ENCODE measurements around the gene SMPD3. TPM values are rescaled to one million over a fixed set of nuclear protein-coding genes. Genes with fewer than 3 reads are reported as not detected.

The SMPD3 gene
- polyA plus RNA-seq, 3 donors = 0.45 to 1.9 (median 1.6) TPM

DNA sequence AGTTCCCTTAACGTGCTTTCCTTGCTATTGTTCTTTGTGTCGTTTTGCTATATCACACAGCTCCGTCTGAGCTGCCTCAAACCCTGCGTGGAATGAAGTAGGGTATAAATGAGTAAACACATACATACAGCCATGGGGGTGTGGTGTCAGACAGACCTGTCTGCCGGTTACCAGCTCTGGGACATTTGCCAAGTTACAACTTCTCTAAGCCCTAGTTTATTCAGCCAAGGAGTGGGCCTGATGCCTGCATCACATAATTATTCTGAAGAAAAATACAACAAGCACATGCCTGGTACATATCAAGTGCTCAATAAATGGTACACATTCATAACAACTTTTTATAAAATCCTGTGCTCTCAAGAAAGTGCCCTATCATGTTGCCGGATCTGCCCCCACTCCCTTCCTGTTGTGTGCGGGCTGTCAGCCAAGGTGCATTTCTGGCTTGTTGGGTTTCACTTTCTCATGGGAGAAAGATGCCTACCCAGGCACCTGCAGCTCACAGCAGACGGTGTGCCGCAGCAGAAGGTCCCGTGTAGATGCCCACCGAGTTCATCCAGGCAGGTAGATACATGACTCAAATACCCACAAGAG lies 30.5 kb downstream of the SMPD3 start:
- no peak overlapping the region for H3K27ac ChIP-seq (ENCODE audit: low read depth, low read length)
- WGBS, 3 donors = 19 to 39% (median 33%) methylated on average over 11 of the region's 11 CpGs

- 25 to 65% (median 58%) methylated on average over 15 of the region's 15 CpGs for WGBS, 3 donors
Observed at GRCh38 chr16:68416057-68417046, 32.0 kb downstream of the SMPD3 start.

GRCh38 chr16:68414581-68414980 lies 33.7 kb downstream of the SMPD3 start:
- WGBS, 3 donors = 48 to 64% (median 48%) methylated on average over 2 of the region's 2 CpGs
- no peak overlapping the region for H3K27ac ChIP-seq (ENCODE audit: low read depth, low read length)

More at GRCh38 chr16:68416057-68417046, 32.0 kb downstream of the SMPD3 start:
- H3K27ac ChIP-seq (ENCODE audit: low read depth, low read length) = no peak overlapping the region

- H3K27ac ChIP-seq (ENCODE audit: low read depth, low read length) = no peak overlapping the region
- 95 to 97% (median 96%) methylated on average over 6 of the region's 6 CpGs for WGBS, 3 donors
Observed at GRCh38 chr16:68412061-68412460, 36.2 kb downstream of the SMPD3 start.

DNA sequence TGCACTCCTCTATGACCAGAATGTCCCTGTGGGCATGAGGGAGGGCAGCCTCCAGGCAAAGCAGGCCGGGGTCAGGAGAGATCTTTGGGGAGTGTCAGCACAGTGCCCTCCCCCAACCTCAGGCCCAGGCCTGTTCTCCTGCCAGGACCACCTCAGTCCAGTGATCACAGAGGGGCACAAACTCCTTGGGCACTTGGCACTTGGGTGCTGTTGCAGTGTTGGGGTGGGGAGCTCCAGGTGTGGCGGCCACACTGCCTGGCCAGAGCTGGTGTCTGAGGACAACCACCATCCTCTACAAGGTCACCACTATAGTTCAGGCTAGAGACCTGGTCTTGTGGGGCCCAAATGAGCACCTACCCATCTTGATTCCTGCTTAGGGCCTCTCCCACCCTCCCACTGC lies 37.2 kb downstream of the SMPD3 start:
- 93 to 100% (median 95%) methylated on average over 2 of the region's 2 CpGs for WGBS, 3 donors
- no peak overlapping the region for H3K27ac ChIP-seq (ENCODE audit: low read depth, low read length)

GRCh38 chr16:68408967-68409366 lies 39.3 kb downstream of the SMPD3 start:
- no peak overlapping the region for H3K27ac ChIP-seq (ENCODE audit: low read depth, low read length)
- 60 to 78% (median 71%) methylated on average over 6 of the region's 6 CpGs for WGBS, 3 donors

GRCh38 chr16:68408428-68408827 lies 39.9 kb downstream of the SMPD3 start:
- no peak overlapping the region for H3K27ac ChIP-seq (ENCODE audit: low read depth, low read length)
- 78 to 93% (median 83%) methylated on average over 1 of the region's 1 CpG for WGBS, 3 donors

GRCh38 chr16:68406458-68407152 lies 41.7 kb downstream of the SMPD3 start:
- WGBS, 3 donors = 43 to 65% (median 65%) methylated on average over 17 of the region's 17 CpGs
- no peak overlapping the region for H3K27ac ChIP-seq (ENCODE audit: low read depth, low read length)

GRCh38 chr16:68404736-68405345 lies 43.5 kb downstream of the SMPD3 start:
- H3K27ac ChIP-seq (ENCODE audit: low read depth, low read length) = no peak overlapping the region
- WGBS, 3 donors = 69 to 75% (median 71%) methylated on average over 8 of the region's 8 CpGs

DNA sequence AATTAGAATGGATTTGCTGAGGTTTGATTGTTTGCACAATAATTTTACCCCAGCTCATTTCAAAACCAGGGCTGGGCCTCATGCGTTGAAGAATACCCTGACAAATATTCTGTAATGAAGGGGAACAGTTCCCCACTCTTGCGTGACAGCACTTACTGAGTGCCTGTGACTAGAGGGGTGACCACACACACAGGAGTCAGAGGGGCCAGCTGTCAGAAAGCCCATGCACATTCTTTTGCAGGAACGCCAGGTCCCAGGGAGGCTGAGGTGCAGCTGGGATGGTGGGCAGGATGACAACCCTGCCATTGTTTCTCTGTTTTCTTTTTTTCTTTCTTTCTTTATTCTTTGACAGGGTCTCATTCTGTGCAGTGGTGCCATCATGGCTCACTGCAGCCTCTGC lies 44.6 kb downstream of the SMPD3 start:
- WGBS, 3 donors = 70 to 93% (median 79%) methylated on average over 3 of the region's 3 CpGs
- no peak overlapping the region for H3K27ac ChIP-seq (ENCODE audit: low read depth, low read length)

- no peak overlapping the region for H3K27ac ChIP-seq (ENCODE audit: low read depth, low read length)
- 38 to 83% (median 77%) methylated on average over 1 of the region's 1 CpG for WGBS, 3 donors
Observed at GRCh38 chr16:68403177-68403576, 45.1 kb downstream of the SMPD3 start.

GRCh38 chr16:68402748-68403040 lies 45.6 kb downstream of the SMPD3 start:
- no peak overlapping the region for H3K27ac ChIP-seq (ENCODE audit: low read depth, low read length)

GRCh38 chr16:68401871-68402747 lies 46.2 kb downstream of the SMPD3 start:
- H3K27ac ChIP-seq (ENCODE audit: low read depth, low read length) = no peak overlapping the region
- 81 to 82% (median 81%) methylated on average over 13 of the region's 13 CpGs for WGBS, 3 donors

More at GRCh38 chr16:68402748-68403040, 45.6 kb downstream of the SMPD3 start:
- WGBS, 3 donors = 83 to 92% (median 84%) methylated on average over 3 of the region's 3 CpGs

DNA sequence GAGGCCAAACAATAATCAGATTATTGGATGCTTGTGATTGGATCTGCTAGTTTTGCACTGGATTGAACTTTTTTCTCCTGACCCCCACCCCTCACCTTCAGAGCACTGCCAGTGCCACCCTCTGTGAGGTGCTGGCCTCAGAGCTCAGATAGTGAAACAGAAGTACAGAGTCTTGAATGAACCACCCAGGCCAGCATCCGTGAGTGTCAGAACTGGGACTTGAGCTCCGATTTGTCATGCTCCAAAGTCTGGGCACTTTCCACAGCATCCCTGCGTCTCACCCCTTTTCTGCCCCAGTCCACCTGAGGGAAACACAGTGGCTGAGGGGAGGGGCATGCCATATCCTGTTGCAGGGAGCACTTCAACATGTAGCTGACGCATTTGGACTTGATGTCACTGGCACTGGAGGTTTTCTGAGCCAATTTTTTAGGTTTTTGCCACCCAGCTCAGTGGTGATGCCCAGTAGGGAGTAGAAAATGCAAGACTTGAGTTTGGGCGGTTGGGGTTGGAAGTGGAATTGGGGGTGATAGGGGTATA lies 47.3 kb downstream of the SMPD3 start:
- no peak overlapping the region for H3K27ac ChIP-seq (ENCODE audit: low read depth, low read length)
- 50 to 70% (median 59%) methylated on average over 5 of the region's 5 CpGs for WGBS, 3 donors

- WGBS, 3 donors = 76 to 85% (median 78%) methylated on average over 5 of the region's 5 CpGs
- H3K27ac ChIP-seq (ENCODE audit: low read depth, low read length) = no peak overlapping the region
Observed at GRCh38 chr16:68400083-68400923, 48.0 kb downstream of the SMPD3 start.

GRCh38 chr16:68399456-68399855 lies 48.9 kb downstream of the SMPD3 start:
- WGBS, 3 donors = 85 to 92% (median 91%) methylated on average over 3 of the region's 3 CpGs
- no peak overlapping the region for H3K27ac ChIP-seq (ENCODE audit: low read depth, low read length)

DNA sequence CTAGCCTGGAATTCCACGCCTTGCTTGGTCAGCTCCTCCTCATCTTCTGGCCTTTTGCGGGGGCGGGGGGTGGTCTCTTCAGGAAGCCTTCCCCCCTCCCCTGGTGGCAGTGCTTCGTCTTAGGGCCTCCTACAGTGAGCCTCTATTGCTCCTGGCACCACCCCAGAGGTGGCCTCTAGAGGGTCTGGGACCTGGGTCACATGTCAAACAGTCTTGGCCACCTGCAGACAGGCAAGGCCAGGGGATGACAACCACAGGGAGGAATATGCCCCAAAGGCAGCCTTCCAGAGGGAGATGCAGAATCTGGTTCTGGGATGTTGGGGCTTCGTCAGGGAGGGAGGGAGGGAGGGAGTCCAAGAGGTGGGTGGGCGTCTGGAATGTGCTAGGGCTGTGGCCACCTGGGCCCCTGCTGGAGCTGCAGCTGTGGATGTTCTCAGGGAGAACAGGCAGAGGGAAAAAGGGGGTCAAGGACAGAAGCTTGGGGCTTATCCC lies 50.6 kb downstream of the SMPD3 start:
- 63 to 83% (median 77%) methylated on average over 6 of the region's 6 CpGs for WGBS, 3 donors
- H3K27ac ChIP-seq (ENCODE audit: low read depth, low read length) = no peak overlapping the region
